ENCODE measurements around the gene TYSND1.
"Not testable (repeated sequence)": the region's sequence is repeated elsewhere in the genome, so short reads cannot be mapped to it uniquely, and the experiment has no call there.

The TYSND1 gene

DNA sequence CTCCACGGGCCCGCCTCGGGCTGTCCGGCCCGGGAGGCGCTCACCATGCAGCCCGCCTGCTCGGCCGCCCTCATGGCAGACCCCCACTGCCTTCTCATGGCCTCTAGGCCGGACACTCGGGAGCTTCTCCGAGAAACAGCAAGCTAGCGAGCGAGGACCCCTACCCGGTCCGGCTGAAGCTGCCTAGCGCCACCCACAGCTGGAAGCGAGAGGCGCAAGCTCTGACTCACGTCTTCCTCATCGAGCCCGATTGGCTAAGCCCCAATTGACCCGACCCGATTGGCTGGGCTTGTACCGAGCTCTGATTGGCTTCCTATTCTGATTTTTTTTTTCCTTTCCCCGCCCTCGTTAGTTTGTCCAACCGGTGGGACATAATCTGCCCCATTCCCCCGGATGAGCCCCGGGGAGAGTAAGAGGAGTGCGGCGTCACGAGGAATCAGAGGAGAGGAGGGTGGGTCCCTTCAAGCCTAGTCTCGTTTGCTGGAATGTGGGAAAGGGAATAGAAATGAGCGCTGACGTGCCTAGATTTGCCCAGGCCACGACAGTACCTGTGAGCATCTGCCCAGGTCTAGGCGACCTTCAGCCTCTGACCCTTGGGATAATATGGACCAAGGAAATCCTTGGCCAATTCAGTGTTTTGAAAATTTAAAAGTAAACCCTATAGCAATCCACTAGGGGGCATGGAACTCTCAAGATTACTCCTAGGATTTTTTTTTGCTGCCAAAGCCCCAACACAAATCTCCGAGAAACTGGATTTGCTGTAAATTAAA lies at the start of gene TYSND1:
TSS of gene TYSND1 (minus strand) at position 212 of the 770 bp plus-strand sequence. CDS start at position 98, 114 bp downstream.
- DNase-seq, result peak; percentile 98
- in situ Hi-C loops (cut with MboI; ENCODE audit: low pct_unique_long_range_greater_than_20kb, low sequenced_read_pairs), result no loop called here

- in situ Hi-C loops (cut with MboI; ENCODE audit: low pct_unique_long_range_greater_than_20kb, low sequenced_read_pairs), result no loop called here
- no peak for DNase-seq
Measured at GRCh38 chr10:70193391-70193844, 46.9 kb upstream of the TYSND1 start.

DNA sequence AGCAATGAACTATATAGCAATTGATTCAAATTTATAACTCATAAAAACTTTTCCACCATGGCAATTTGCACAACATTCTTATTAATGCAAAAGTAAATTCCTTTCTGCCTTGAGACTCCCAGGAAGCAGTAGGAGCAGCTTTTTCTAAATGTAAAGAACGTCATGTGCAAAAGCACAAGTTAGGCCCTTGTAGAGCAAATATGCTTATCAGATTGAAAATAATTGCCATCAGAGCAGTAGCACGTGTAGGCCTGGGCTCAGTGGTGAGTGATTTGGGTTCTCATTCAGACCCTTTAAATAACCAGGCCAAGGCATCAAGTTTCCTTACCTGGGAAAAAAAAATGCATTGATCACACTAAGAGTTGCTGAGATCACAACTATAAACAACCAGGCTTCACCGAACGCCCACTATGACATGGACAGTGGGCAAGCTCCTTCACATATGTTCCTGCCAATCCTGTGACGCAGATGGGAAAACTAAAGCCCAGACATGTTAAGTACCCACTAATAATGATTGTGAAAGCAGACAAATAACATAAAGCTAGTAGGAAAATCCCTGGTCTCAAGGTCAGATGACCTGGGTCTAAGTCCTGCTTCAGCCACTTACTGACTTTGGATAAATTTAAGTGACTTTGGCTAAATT lies 45.9 kb upstream of the TYSND1 start:
- in situ Hi-C loops (cut with MboI; ENCODE audit: low pct_unique_long_range_greater_than_20kb, low sequenced_read_pairs), result no loop called here
- DNase-seq, result no peak

GRCh38 chr10:70191972-70192305 lies 45.4 kb upstream of the TYSND1 start:
- no peak for DNase-seq
- in situ Hi-C loops (cut with MboI; ENCODE audit: low pct_unique_long_range_greater_than_20kb, low sequenced_read_pairs), result no loop called here

DNA sequence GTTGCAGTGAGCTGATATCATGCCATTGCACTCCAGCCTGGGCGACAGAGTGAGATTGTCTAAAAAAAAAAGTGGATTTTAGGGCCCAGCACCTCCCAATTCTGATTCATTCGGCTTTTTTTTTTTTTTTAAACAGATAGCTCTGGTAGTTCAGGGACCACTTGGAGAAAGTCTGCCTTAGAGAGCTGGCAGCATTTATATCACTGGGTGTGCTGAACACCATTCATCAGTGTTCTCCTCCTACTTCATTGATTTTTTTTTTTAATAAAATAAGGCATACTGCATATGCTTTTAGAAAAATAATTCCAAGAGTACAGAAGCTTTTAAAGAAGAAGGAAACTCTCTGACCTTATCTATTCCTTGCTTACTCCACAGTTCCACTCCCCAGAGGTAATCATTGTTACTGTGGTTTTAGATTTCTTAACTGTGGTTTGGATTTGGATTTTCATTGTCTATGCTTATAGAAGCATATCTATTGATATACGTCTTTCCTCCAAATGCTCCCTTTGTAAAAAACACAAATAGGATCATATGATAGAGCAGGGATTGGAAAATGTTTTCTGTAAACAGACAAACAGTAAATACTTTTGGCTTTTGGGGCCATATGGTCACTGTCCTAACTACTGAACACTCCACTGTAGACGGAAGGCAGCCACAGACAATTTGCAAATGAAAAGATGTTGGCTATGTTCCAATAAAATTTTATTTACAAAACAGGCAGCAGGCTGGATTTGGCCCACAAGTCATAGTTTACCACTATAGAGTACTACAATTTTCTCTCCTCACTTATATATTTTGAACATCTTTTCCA lies 44.9 kb upstream of the TYSND1 start:
- in situ Hi-C loops (cut with MboI; ENCODE audit: low pct_unique_long_range_greater_than_20kb, low sequenced_read_pairs), result no loop called here
- DNase-seq, result no peak

- in situ Hi-C loops (cut with MboI; ENCODE audit: low pct_unique_long_range_greater_than_20kb, low sequenced_read_pairs), result no loop called here
- DNase-seq, result no peak
Measured at GRCh38 chr10:70190581-70190980, 44.1 kb upstream of the TYSND1 start.

DNA sequence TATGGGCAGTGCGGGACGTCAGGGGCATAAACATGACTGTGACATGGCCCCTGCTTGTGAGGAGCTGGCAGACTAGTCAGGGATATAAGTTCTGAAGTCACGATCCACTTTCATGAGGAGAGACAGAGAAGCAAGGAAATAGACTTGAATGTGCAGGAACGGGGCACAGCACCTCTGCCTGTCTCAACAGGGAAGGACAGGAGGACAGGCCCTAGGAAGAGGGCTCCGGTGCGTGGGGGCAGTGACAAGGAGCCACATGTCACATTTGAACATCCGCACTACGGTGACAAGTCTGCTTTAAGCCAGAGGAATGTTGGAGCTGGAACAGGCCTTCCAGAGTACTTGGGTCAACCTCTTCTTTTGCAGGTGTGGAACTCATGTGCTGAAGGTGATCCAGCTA lies 43.6 kb upstream of the TYSND1 start:
- DNase-seq, result no peak
- in situ Hi-C loops (cut with MboI; ENCODE audit: low pct_unique_long_range_greater_than_20kb, low sequenced_read_pairs), result no loop called here

- no peak for DNase-seq
- in situ Hi-C loops (cut with MboI; ENCODE audit: low pct_unique_long_range_greater_than_20kb, low sequenced_read_pairs), result no loop called here
Measured at GRCh38 chr10:70188768-70189167, 42.3 kb upstream of the TYSND1 start.

DNA sequence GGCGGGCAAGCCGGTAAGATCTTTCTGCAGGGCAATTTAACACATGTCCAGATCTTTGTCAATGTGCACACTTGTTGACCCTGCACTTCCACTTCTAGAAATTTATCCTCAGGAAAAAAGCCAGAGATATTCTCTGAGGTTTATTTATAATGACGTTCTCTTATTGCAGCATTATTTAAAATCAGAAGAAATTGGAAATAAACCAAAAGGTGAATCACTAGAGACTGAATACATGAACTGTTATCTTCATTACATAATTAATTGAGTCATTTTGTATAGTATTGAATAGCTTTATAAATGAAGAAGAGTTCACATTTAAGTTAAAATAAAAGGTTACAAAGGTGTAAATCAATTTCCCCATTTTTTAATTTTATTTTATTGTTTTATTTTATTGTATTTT lies 40.1 kb upstream of the TYSND1 start:
- in situ Hi-C loops (cut with MboI; ENCODE audit: low pct_unique_long_range_greater_than_20kb, low sequenced_read_pairs), result no loop called here
- DNase-seq, result no peak

DNA sequence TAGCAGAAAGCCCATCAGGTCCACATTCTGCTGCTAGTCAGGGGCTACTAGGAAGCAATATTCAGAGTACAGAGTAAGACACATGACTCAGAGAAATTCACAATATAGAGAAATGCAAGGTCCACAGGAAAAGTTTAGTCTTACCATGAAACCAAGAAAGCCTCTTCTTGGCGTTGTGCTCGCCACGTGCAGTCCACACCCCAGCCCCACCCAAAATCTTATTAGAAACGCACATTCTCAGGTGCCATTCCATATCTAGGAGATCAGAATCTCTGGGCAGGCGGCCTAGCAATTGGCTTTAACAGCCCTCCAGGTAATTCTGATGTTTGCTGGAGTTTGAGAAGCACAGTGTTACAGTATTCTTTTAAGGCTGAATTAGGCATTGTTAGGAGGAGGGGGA lies 39.6 kb upstream of the TYSND1 start:
- DNase-seq, result no peak
- in situ Hi-C loops (cut with MboI; ENCODE audit: low pct_unique_long_range_greater_than_20kb, low sequenced_read_pairs), result no loop called here

- in situ Hi-C loops (cut with MboI; ENCODE audit: low pct_unique_long_range_greater_than_20kb, low sequenced_read_pairs), result no loop called here
- DNase-seq, result no peak
Measured at GRCh38 chr10:70183304-70183703, 36.8 kb upstream of the TYSND1 start.

DNA sequence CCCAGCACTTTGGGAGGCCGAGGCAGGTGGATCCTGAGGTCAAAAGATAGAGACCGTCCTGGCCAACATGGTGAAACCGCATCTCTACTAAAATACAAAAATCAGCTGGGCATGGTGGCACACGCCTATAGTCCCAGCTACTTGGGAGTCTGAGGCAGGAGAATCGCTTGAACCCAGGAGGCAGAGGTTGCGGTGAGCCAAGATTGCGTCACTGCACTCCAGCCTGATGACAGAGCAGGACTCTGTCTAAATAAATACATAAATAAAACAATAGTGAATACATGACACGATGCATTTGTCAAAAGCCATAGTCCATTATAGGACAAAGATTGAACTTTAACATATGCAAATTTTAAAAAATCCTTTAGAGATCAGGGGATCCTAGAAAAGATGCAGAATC lies 32.7 kb upstream of the TYSND1 start:
- DNase-seq; in situ Hi-C loops (cut with MboI; ENCODE audit: low pct_unique_long_range_greater_than_20kb, low sequenced_read_pairs): not testable (repeated sequence)

GRCh38 chr10:70178139-70178725 lies 31.7 kb upstream of the TYSND1 start:
- in situ Hi-C loops (cut with MboI; ENCODE audit: low pct_unique_long_range_greater_than_20kb, low sequenced_read_pairs), result no loop called here
- DNase-seq, result no peak

GRCh38 chr10:70176441-70176840 lies 29.9 kb upstream of the TYSND1 start:
- in situ Hi-C loops (cut with MboI; ENCODE audit: low pct_unique_long_range_greater_than_20kb, low sequenced_read_pairs), result no loop called here
- DNase-seq, result no peak

GRCh38 chr10:70175516-70175915 lies 29.0 kb upstream of the TYSND1 start:
- in situ Hi-C loops (cut with MboI; ENCODE audit: low pct_unique_long_range_greater_than_20kb, low sequenced_read_pairs), result no loop called here
- DNase-seq, result no peak

- peak; percentile 51 for DNase-seq
- in situ Hi-C loops (cut with MboI; ENCODE audit: low pct_unique_long_range_greater_than_20kb, low sequenced_read_pairs), result no loop called here
Measured at GRCh38 chr10:70174058-70174741, 27.7 kb upstream of the TYSND1 start.

DNA sequence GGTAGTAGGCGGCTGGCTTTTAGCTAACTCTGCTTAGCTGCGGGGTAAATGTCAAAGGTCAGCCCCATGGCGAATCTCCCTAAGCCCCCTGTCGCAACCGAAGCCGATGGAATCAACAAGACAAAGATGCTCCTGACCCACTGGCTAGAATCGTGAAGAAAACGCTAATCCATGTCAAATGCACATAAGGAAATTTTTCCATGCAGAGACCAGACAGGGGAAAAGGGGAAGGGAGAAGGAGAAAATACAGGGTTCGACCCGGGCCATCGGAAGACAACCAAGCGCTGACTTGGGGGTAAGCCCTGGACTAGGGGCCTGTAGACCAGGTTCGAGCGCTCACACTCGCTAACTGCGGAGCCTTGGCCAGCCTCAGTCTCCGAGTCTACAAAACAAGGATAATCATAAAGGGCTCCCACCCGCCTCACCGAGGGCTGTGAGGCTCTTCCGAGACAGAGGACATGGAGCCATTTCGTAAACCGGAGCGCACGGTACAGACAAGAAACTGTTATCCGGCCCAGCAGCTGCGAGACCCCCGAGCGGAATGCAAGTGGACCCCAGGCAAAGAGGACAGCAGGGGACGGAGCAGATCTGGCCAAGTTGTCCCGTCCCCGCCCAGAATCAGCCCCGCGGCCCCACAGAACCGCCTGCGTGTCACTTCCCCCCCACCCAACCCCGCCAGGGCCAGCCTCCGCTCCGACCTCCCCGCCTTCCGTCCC lies 23.3 kb upstream of the TYSND1 start:
- in situ Hi-C loops (cut with MboI; ENCODE audit: low pct_unique_long_range_greater_than_20kb, low sequenced_read_pairs), result no loop called here
- DNase-seq, result peak; percentile 43

DNA sequence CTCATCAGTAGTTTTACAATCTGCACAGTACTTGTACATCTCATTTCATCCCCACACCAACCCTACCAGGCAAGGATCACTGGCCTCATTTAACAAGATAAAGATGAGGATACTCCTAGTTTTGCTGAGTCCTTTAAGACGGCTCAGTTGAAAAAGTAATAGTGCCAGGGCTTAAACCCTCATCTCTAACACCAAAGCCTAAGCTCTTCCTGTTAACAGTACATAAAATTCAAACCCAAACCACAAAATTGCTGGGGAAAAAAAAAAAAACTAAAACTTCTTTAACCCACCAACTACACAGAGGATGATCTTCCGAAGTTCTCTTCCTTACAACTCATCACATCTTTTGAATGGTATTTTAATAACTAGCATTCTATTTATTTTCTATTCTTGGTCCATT lies 22.5 kb upstream of the TYSND1 start:
- in situ Hi-C loops (cut with MboI; ENCODE audit: low pct_unique_long_range_greater_than_20kb, low sequenced_read_pairs), result no loop called here
- peak; percentile 36 for DNase-seq

- no peak for DNase-seq
- in situ Hi-C loops (cut with MboI; ENCODE audit: low pct_unique_long_range_greater_than_20kb, low sequenced_read_pairs), result no loop called here
Measured at GRCh38 chr10:70167246-70167645, 20.7 kb upstream of the TYSND1 start.
